NCI-H146 treated with DMSO at 0.1 percent for 48 hours (cell line): ENCODE measurements around the gene GNE.

Experiments used
- DNase-seq: peaks from one replicate; lab custom pipeline; 2025; ENCODE audit not compliant: unreplicated experiment; lab: John Stamatoyannopoulos, UW

Gene GNE

DNA sequence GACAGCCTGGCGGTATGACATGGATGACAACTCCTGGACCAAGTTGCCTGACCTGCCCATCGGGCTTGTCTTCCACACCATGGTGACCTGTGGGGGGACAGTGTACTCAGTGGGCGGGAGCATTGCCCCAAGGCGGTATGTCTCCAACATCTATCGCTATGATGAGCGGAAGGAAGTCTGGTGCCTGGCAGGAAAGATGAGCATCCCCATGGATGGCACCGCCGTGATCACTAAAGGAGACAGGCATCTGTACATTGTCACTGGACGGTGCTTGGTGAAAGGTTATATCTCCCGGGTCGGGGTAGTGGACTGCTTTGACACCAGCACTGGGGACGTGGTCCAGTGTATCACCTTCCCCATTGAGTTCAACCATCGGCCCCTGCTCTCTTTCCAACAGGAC, 87.7 kb downstream of the GNE start:
- no peak for DNase-seq

GRCh38 chr9:36169708-36170107, 88.5 kb downstream of the GNE start:
- no peak for DNase-seq

- no peak for DNase-seq
Measured at GRCh38 chr9:36169166-36169565, 89.1 kb downstream of the GNE start, which contains the start of gene CCIN. CCIN (plus strand) TSS chr9:36169388; CDS start chr9:36169503, 115 bp downstream.

DNA sequence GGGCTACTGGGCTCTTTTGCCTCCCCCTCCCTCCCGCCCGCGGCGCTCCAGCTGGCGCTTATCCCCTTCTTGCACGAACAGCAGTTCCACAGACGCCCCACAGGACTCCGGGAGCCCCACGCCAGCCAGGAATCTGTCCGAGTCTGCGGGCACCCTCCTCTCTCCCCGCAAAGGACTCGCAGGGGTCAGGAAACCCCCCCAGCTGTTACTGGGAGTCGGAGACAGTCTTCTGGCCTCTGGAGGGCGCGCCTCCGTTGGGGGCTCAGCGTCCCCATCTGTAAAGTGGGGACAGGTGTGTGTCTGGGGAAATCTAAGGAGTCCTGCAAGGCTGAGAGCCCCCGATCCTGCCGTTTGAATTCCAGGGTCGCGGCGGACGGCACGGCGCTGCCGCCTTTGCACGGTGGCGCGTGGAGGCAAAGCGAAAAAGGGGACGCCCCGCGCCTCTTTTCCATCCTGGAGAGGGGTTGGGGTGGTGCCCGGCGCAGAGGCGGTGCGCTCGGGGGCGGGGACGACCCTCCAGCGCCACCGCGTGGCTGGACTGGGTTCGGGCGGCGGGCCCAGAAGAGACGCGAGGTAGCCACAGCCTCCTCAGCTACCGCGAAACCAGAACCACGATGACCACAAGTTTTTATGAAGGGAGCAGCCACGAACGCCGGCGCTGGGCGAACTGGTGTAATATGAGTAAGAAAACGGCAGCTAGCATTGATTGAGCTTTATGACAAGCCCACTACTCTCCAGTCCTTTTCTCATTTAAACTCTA, 91.9 kb downstream of the GNE start:
- DNase-seq: peak; percentile 63

DNA sequence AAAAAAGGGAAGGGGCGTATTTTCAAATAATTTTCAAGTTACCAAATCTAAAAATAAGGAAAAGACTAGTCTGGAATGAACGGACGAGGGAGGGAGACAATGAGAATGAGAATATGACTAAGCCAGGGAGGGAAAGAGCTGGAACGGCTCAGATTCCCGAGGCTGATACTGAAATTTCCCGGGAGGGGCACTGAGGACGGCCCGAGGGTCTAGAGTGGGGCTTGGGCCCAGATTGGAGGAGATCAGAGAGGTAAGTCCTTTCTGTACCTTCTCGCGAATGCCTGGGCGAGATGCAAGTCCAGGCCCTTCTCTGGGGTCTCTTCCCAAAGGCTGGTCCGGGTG, 92.5 kb downstream of the GNE start:
- DNase-seq: no peak

DNA sequence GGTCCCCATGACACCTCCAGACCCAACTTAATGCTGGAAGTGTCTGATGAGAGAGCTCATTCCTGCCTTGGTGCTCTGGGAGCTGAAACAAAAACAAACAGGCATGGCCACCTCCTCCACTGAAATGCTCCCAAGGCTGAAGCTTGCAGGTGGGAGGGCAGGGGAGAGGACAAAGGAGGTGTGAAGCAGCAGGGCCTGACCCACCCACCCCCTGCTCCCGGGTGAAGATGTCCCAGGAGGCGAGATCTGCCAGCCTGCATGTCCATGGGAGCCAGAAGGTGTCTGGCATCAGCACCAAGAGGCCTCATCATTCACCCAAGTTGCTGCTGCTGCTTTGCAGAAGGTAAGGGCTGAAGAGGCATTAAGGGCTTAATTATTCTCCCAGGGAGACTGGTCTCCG, 93.3 kb downstream of the GNE start:
- no peak for DNase-seq
